Kidney (tissue), 14 donors: ENCODE results near the gene HYDIN. TPM values are rescaled to one million over a fixed set of nuclear protein-coding genes. Genes with fewer than 3 reads are reported as not detected.

ENCODE experiments used
- DNase-seq, 5 donors: peaks; one replicate each; pipeline ENCODE4 v3.0.0-alpha.2; 2013 to 2020
- FAIRE-seq: peaks from 2 replicates; lab custom pipeline; 2012; peaks lifted over from hg19 to GRCh38; lab: Jason Lieb, UNC
- H3K27ac ChIP-seq, 2 donors: one replicate each; pipeline ENCODE4 v1.7.0; 2013; ENCODE audit warnings: low read depth in 2 of 2, low read length in 2 of 2, inconsistent platforms in 1 of 2
- H3K27me3 ChIP-seq: one replicate; pipeline ENCODE4 v1.7.1; 2013; ENCODE audit warnings: low read length, inconsistent platforms; ENCODE audit not compliant: control insufficient read depth, insufficient read depth
- H3K36me3 ChIP-seq, 3 donors: one replicate each; pipeline versions ENCODE4 v1.7.0 to v1.7.1; 2013; ENCODE audit warnings: low read length in 3 of 3, control low read depth in 1 of 3, inconsistent platforms in 1 of 3; ENCODE audit not compliant: insufficient read depth in 3 of 3, control insufficient read depth in 2 of 3
- H3K4me1 ChIP-seq, 3 donors: one replicate each; pipeline versions ENCODE4 v1.7.0 to v1.7.1; 2013; ENCODE audit warnings: low read length in 3 of 3, inconsistent platforms in 1 of 3, low read depth in 1 of 3; ENCODE audit not compliant: control insufficient read depth in 2 of 3, insufficient read depth in 2 of 3
- H3K4me3 ChIP-seq, 3 donors: one replicate each; pipeline versions ENCODE4 v1.7.0 to v1.8.1; 2013; ENCODE audit warnings: low read length in 3 of 3, control low read depth in 1 of 3, inconsistent platforms in 1 of 3
- H3K9ac ChIP-seq, 3 donors: one replicate each; pipeline versions ENCODE4 v1.7.0 to v1.7.1; 2013; ENCODE audit warnings: low read length in 3 of 3, control low read depth in 1 of 3, inconsistent platforms in 1 of 3
- H3K9me3 ChIP-seq, 3 donors: one replicate each; pipeline versions ENCODE4 v1.7.0 to v1.7.1; 2013; ENCODE audit warnings: low read length in 3 of 3, control low read depth in 1 of 3, inconsistent platforms in 1 of 3; ENCODE audit not compliant: control insufficient read depth in 2 of 3, insufficient read depth in 1 of 3
- intact Hi-C: fragments of 100-400 bp; cut with DNase I; formaldehyde crosslinking; loops from one replicate; pipeline ENCODE4 v1.11.1; 2022
- polyA plus RNA-seq: library from polyadenylated mRNA; stranded (reverse); fragments of 350-450 nt; fragmentation: Illumina TruSeq; extraction: RNeasy Lipid Tissue Mini Kit (QIAGEN cat#74804); gene quantifications from one replicate; pipeline ENCODE4 v1.2.3, GENCODE V29; 2014; ENCODE audit warnings: low read depth, low replicate concordance; ENCODE audit not compliant: insufficient read depth
- total RNA-seq: library from RNA; stranded (reverse); fragmentation: NEBNext Ultra II Directional; extraction: Animal tissue kit (Norgen Biotek cat#: 25700); gene quantifications from one replicate; pipeline ENCODE4 v1.2.1, GENCODE V29; 2021
- TF ChIP-seq, protein P1 (sequence below): IDR thresholded peaks from 3 replicates; pipeline ENCODE4 v1.5.1; 2012; ENCODE audit warnings: mild to moderate bottlenecking, moderate library complexity, borderline replicate concordance; ENCODE audit not compliant: insufficient read depth; ENCODE audit errors: extremely low read depth
- donor health status: control.
- donor health status: control.
- donor health status: control.
- donor health status: control.
- donor health status: control.
- donor health status: DM: yes; HTN: yes; CAD: no.
- donor health status: Normal renal cell carcinoma (clear cell type).

Gene HYDIN
- total and polyA plus RNA-seq, 2 donors from 2014 or later, result 1.8 to 21.0 TPM

DNA sequence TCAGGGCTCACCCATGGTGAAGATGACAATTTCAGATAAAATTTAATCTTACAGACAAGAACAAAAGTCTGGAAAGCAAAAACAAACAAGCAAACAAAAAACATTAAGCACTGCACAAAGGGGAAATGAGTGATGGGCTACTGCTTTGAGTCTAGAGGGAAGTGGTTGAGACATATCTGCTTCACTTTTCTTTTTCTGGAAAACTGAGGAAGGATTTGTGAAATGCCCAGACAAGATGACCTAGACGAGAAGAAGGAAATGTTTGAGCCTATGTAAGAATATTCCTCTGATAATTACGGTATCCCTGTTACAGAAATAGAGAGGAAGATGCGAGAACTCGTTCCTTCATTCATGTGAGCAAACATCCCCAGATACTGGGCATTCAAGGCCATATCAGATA is 11.5 kb upstream of the HYDIN start:
- intact Hi-C loops, result no loop called here
- Histone ChIP-seq H3K27ac (no peak overlapping the region), H3K36me3 (no peaks in the 10 kb centered on the region), H3K9me3 (no peaks in the 10 kb centered on the region), H3K27me3 (no peaks in the 10 kb centered on the region), H3K4me3 (no peak overlapping the region), H3K4me1 (no peaks in the 10 kb centered on the region), H3K9ac (no peak overlapping the region)
- FAIRE-seq (no peak), DNase-seq (no peak)
- TF ChIP-seq, protein P1, sequence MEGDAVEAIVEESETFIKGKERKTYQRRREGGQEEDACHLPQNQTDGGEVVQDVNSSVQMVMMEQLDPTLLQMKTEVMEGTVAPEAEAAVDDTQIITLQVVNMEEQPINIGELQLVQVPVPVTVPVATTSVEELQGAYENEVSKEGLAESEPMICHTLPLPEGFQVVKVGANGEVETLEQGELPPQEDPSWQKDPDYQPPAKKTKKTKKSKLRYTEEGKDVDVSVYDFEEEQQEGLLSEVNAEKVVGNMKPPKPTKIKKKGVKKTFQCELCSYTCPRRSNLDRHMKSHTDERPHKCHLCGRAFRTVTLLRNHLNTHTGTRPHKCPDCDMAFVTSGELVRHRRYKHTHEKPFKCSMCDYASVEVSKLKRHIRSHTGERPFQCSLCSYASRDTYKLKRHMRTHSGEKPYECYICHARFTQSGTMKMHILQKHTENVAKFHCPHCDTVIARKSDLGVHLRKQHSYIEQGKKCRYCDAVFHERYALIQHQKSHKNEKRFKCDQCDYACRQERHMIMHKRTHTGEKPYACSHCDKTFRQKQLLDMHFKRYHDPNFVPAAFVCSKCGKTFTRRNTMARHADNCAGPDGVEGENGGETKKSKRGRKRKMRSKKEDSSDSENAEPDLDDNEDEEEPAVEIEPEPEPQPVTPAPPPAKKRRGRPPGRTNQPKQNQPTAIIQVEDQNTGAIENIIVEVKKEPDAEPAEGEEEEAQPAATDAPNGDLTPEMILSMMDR, result no peak

- Histone ChIP-seq H3K27me3 (no peaks in the 10 kb centered on the region), H3K4me3 (no peak overlapping the region), H3K36me3 (no peaks in the 10 kb centered on the region), H3K9me3 (peaks cover 0 to 13% (median 5%) of the 10 kb centered on the region in 3 donors), H3K27ac (no peak overlapping the region), H3K9ac (no peak overlapping the region), H3K4me1 (peaks cover 0 to 3% (median 0%) of the 10 kb centered on the region in 3 donors)
- DNase-seq, result no peak
- FAIRE-seq, result no peak
- TF ChIP-seq, protein P1, result no peak
- intact Hi-C loops, result no loop called here
These were observed 1.2 kb downstream of the HYDIN start for GRCh38 chr16:71229344-71229743.

DNA sequence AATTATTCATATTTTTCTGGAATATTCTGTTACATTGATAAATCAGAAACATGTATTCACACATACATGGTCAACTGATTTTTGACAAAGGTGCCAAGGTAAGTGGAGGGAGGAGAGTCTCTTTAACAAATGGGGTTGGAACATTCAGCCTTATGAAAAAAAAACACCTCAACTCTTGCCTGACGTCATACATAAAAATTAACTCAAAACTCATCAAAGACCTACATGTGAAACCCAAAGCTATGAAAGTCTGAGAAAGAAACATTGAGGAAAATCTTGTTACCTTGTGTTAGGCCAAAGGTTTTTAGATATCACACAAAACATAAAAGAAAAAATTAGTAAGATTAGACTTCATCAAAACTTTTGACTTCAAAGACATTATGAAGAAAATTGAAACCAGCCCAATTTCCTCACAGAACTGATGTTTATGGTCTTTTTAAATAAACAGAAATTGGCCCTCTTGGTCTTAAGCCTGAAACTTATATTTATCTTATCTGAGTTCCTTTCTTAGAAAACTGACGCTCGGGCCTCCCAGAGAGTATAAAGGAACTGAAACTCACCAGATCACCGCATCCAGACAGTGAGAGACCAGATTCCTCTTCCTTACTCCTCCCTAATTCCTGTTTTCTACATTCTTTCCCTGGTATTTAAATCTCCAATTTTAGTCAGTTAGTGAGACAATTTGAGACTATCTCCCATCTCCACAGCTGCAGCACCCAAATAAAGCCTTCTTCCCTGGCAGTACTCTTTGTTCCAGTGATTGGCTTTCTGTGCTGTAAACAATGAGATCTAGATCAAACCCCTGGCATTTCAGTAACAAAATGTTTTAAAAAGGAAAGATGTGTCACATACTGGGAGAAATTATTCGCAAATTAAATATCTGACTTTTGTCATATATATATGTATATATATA is 4.0 kb downstream of the HYDIN start:
- FAIRE-seq (no peak), DNase-seq (no peak)
- intact Hi-C loops, result no loop called here
- H3K4me3 ChIP-seq, result no peak overlapping the region
- TF ChIP-seq, protein P1, result no peak
- H3K9ac ChIP-seq, result no peak overlapping the region
- H3K27me3 ChIP-seq, result no peaks in the 10 kb centered on the region
- H3K27ac ChIP-seq, result no peak overlapping the region
- no peaks in the 10 kb centered on the region for H3K36me3 ChIP-seq
- peaks cover 0 to 3% (median 0%) of the 10 kb centered on the region in 3 donors for H3K4me1 ChIP-seq
- H3K9me3 ChIP-seq, result peaks cover 0 to 13% (median 6%) of the 10 kb centered on the region in 3 donors
